Pulmonary artery endothelial cell (primary cell): ENCODE measurements around the gene ANXA10. TPM values are rescaled to one million over a fixed set of nuclear protein-coding genes. Genes with fewer than 3 reads are reported as not detected.
"Not testable (repeated sequence)": the region's sequence is repeated elsewhere in the genome, so short reads cannot be mapped to it uniquely, and the experiment has no call there.

ENCODE experiments used
- DNase-seq: peaks from one replicate; pipeline ENCODE4 v3.0.0-alpha.2; 2011; ENCODE audit warnings: low read depth, low spot score
- total RNA-seq: library from RNA; depleted of rRNA; stranded (reverse); fragments of >200 nt; gene quantifications from 2 replicates; pipeline ENCODE4 v1.2.3, GENCODE V29; 2014

Gene ANXA10
- total RNA-seq, result not detected in 2 replicates

GRCh38 chr4:168092176-168092712, at the start of gene ANXA10:
Gene ANXA10 (plus strand): TSS chr4:168092537. CDS start chr4:168092701, 164 bp downstream.
- DNase-seq, result no peak

- no peak for DNase-seq
Observed at GRCh38 chr4:168045354-168045753, 47.0 kb upstream of the ANXA10 start.

GRCh38 chr4:168050002-168050401, 42.3 kb upstream of the ANXA10 start:
- no peak for DNase-seq

- DNase-seq, result no peak
Observed at GRCh38 chr4:168051526-168051925, 40.8 kb upstream of the ANXA10 start.

- DNase-seq, result no peak
Observed at GRCh38 chr4:168057412-168057811, 34.9 kb upstream of the ANXA10 start.

- no peak for DNase-seq
Observed at GRCh38 chr4:168059251-168059650, 33.1 kb upstream of the ANXA10 start.

- no peak for DNase-seq
Observed at GRCh38 chr4:168063031-168063430, 29.3 kb upstream of the ANXA10 start.

- no peak for DNase-seq
Observed at GRCh38 chr4:168070903-168071302, 21.4 kb upstream of the ANXA10 start.

- no peak for DNase-seq
Observed at GRCh38 chr4:168071304-168071703, 21.0 kb upstream of the ANXA10 start.

- DNase-seq, result no peak
Observed at GRCh38 chr4:168074861-168075260, 17.5 kb upstream of the ANXA10 start.

GRCh38 chr4:168076989-168077725, 15.2 kb upstream of the ANXA10 start:
- peak; percentile 13 for DNase-seq

GRCh38 chr4:168077726-168078239, 14.6 kb upstream of the ANXA10 start:
- no peak for DNase-seq

- no peak for DNase-seq
Observed at GRCh38 chr4:168082379-168082778, 10.0 kb upstream of the ANXA10 start.

GRCh38 chr4:168095776-168096406, 3.6 kb downstream of the ANXA10 start:
- DNase-seq, result no peak

GRCh38 chr4:168096407-168096784, 4.1 kb downstream of the ANXA10 start:
- DNase-seq, result no peak

- no peak for DNase-seq
Observed at GRCh38 chr4:168097161-168097560, 4.8 kb downstream of the ANXA10 start.

- DNase-seq, result peak; percentile 33
Observed at GRCh38 chr4:168098248-168098717, 5.9 kb downstream of the ANXA10 start.

GRCh38 chr4:168099195-168099594, 6.9 kb downstream of the ANXA10 start:
- DNase-seq, result no peak

GRCh38 chr4:168101026-168101425, 8.7 kb downstream of the ANXA10 start:
- DNase-seq, result peak; percentile 11

GRCh38 chr4:168102403-168102802, 10.1 kb downstream of the ANXA10 start:
- DNase-seq, result no peak

GRCh38 chr4:168109527-168109926, 17.2 kb downstream of the ANXA10 start:
- DNase-seq, result no peak

GRCh38 chr4:168113059-168113458, 20.7 kb downstream of the ANXA10 start:
- DNase-seq, result not testable (repeated sequence)
